ENCODE measurements around the gene TNFRSF17. TPM values are rescaled to one million over a fixed set of nuclear protein-coding genes. Genes with fewer than 3 reads are reported as not detected.

TNFRSF17 gene
- total and polyA plus RNA-seq, 10 of the 15 experiments (the other 5 are each of a cell fraction or from before 2014, with no cell fraction given): 106 to 461 (median 179) TPM

- H3K4me2 ChIP-seq (ENCODE audit: control insufficient read depth, insufficient read depth): no peak overlapping the region
- no peaks in the 10 kb centered on the region for H3K79me2 ChIP-seq (ENCODE audit: control insufficient read depth, insufficient read depth, low read length)
- WGBS (ENCODE audit: insufficient coverage, insufficient replicate concordance, low lambda C conversion rate, missing lambda C conversion rate): 61% methylated on average over 3 of the region's 3 CpGs
- no peaks in the 10 kb centered on the region for H3K27me3 ChIP-seq (replicated peaks in 1 of 2; ENCODE audit: control insufficient read depth in 2 of 2, insufficient read depth in 2 of 2, low read length in 1 of 2)
- ATAC-seq (no peak), FAIRE-seq (no peak), DNase-seq (ENCODE audit: low read depth, low spot score) (no peak)
- BruUV-seq (replicated peaks): no TSS peak
- H4K20me1 ChIP-seq (ENCODE audit: control insufficient read depth, insufficient read depth): no peaks in the 10 kb centered on the region
- ChIA-PET POLR2A (interaction anchor here (0.7 kb wide), 1 partner anchor 279 kb away, joined by 4 read pairs; no protein-coding TSS in a partner anchor), SMC1A (ENCODE audit: uncharacterized antibody, unreplicated experiment) (interaction anchor here (0.6 to 3.1 kb wide), 2 partner anchors 89 to 121 kb away, joined by 3 to 16 read pairs; no protein-coding TSS in a partner anchor), CTCF (interaction anchor here (0.6 to 3.7 kb wide), 5 partner anchors 12 to 149 kb away, joined by 3 to 23 read pairs (median 3); no protein-coding TSS in a partner anchor), RAD21 (ENCODE audit: unreplicated experiment) (interaction anchor here (0.6 to 2.8 kb wide), 3 partner anchors 22 to 122 kb away, joined by 3 to 13 read pairs (median 3); no protein-coding TSS in a partner anchor)
- no peaks in the 10 kb centered on the region for H3K9me3 ChIP-seq (replicated peaks; ENCODE audit: control insufficient read depth, insufficient read depth, low read length)
- H3K36me3 ChIP-seq (ENCODE audit: control insufficient read depth in 2 of 2, insufficient read depth in 2 of 2, low read length in 1 of 2): no peaks in the 10 kb centered on the region
- no peak overlapping the region for H3K4me3 ChIP-seq
- no peak overlapping the region for H3K9ac ChIP-seq (ENCODE audit: control insufficient read depth, insufficient read depth, low read length)
- no peak overlapping the region for H2AFZ ChIP-seq (ENCODE audit: control insufficient read depth, low read depth, low read length)
- in situ Hi-C loops (cut with MboI): loop anchor here (5.0 kb wide), 1 partner anchor 121 kb away; no protein-coding TSS in a partner anchor
- intact Hi-C loops (cut with micrococcal nuclease; ENCODE audit: unreplicated experiment): no loop called here
- no peak for TF ChIP-seq MYB (IDR thresholded peaks at IDR 0.05; ENCODE audit: borderline replicate concordance, low read depth, low read length)
- TF ChIP-seq BMI1 (IDR thresholded peaks at IDR 0.05; ENCODE audit: borderline replicate concordance): no peak
- no peak for TF ChIP-seq SRF (IDR thresholded peaks at IDR 0.05; ENCODE audit: low read depth in 2 of 2, low read length in 2 of 2)
- no peak for TF ChIP-seq CUX1 (IDR thresholded peaks at IDR 0.05; ENCODE audit: insufficient replicate concordance, low read depth, low read length)
- no peak for TF ChIP-seq MTA2 (IDR thresholded peaks at IDR 0.05; ENCODE audit: low read depth)
- TF ChIP-seq CBX5 (IDR thresholded peaks at IDR 0.05; ENCODE audit: low read depth): no peak
- no peak for TF ChIP-seq RELA (IDR thresholded peaks at IDR 0.05; ENCODE audit: borderline replicate concordance, partially characterized antibody)
- no peak for TF ChIP-seq POLR2AphosphoS5 (IDR thresholded peaks at IDR 0.05; ENCODE audit: low read length)
- no peak overlapping the region for H3K27ac ChIP-seq (ENCODE audit: control insufficient read depth, insufficient read depth)
- peaks cover 9% of the 10 kb centered on the region for H3K4me1 ChIP-seq (ENCODE audit: control insufficient read depth, insufficient read depth, low read length)
Observed at GRCh38 chr16:11946433-11946832, 18.6 kb upstream of the TNFRSF17 start.
